Epithelial cell of esophagus (primary cell): ENCODE measurements around the gene LRRC2.
A peak's percentile ranks its signal among the peaks of the same experiment; 100 is the strongest.
"Not testable (repeated sequence)": the region's sequence is repeated elsewhere in the genome, so short reads cannot be mapped to it uniquely, and the experiment has no call there.

Experiments
- DNase-seq: peaks from one replicate; pipeline ENCODE4 v3.0.0; 2010; ENCODE audit warnings: low read depth
- H3K4me3 ChIP-seq: 2 replicates; pipeline ENCODE4 v1.5.1; 2011; ENCODE audit warnings: mild to moderate bottlenecking, low read length, control low read depth
- TF ChIP-seq, protein P1 (sequence below): IDR thresholded peaks from 2 replicates; pipeline ENCODE4 v1.5.1; 2011; ENCODE audit warnings: low read depth, mild to moderate bottlenecking, low read length, control low read depth, inconsistent platforms; ENCODE audit not compliant: insufficient read depth; ENCODE audit errors: missing control alignments

The LRRC2 gene

GRCh38 chr3:46533091-46533490 lies 33.0 kb downstream of the LRRC2 start:
- DNase-seq = no peak
- TF ChIP-seq, protein P1, sequence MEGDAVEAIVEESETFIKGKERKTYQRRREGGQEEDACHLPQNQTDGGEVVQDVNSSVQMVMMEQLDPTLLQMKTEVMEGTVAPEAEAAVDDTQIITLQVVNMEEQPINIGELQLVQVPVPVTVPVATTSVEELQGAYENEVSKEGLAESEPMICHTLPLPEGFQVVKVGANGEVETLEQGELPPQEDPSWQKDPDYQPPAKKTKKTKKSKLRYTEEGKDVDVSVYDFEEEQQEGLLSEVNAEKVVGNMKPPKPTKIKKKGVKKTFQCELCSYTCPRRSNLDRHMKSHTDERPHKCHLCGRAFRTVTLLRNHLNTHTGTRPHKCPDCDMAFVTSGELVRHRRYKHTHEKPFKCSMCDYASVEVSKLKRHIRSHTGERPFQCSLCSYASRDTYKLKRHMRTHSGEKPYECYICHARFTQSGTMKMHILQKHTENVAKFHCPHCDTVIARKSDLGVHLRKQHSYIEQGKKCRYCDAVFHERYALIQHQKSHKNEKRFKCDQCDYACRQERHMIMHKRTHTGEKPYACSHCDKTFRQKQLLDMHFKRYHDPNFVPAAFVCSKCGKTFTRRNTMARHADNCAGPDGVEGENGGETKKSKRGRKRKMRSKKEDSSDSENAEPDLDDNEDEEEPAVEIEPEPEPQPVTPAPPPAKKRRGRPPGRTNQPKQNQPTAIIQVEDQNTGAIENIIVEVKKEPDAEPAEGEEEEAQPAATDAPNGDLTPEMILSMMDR = no peak
- H3K4me3 ChIP-seq = no peak overlapping the region

- peak; percentile 58 for DNase-seq
- TF ChIP-seq, protein P1 = no peak
- no peak overlapping the region for H3K4me3 ChIP-seq
These were observed 38.9 kb downstream of the LRRC2 start for GRCh38 chr3:46527239-46527638.

DNA sequence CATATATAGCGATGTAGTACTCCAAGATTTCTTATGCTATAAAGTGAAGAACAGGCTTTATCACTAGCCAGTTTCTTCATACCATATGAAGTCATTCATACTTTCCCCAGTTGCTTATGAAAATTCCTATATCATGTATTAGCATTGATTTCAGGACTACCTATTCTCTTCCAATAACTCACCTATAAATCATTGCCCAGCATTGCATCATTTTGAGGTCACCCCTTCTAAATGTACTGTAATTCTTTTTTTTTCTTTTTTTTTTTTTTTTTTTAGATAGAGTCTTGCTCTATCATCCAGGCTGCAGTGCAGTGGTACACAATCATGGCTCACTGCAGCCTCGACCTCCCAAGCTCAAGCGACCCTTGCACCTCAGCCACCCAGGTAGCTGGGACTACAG lies 41.3 kb downstream of the LRRC2 start:
- no peak for DNase-seq
- H3K4me3 ChIP-seq = no peak overlapping the region

DNA sequence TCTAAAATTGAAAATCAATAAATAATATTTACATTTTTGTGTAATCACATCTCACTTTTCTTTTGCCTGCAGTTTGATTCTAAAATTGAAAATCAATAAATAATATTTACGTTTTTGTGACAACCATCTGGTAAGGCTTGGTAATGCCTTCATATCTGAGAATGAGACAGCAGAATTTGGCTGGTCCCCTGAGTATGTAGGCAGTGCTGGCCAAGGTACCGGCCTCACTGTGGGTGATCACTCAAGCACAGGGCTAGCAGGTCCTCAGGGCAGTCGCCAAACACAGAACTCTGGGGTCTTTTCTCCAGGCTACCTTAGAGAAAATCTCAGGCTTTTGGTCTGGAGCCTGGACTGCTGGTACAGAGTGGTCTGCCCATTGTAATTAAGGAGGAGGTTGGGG lies 42.1 kb downstream of the LRRC2 start:
- DNase-seq = no peak
- no peak overlapping the region for H3K4me3 ChIP-seq
- TF ChIP-seq, protein P1 = no peak

More for the DNA sequence above, 41.3 kb downstream of the LRRC2 start:
- TF ChIP-seq, protein P1 = no peak

- no peak for DNase-seq
- no peak overlapping the region for H3K4me3 ChIP-seq
- TF ChIP-seq, protein P1 = no peak
These were observed 42.5 kb downstream of the LRRC2 start for GRCh38 chr3:46523556-46523955.

- not testable (repeated sequence) for H3K4me3 ChIP-seq, DNase-seq
These were observed 43.9 kb downstream of the LRRC2 start for GRCh38 chr3:46522201-46522600.

DNA sequence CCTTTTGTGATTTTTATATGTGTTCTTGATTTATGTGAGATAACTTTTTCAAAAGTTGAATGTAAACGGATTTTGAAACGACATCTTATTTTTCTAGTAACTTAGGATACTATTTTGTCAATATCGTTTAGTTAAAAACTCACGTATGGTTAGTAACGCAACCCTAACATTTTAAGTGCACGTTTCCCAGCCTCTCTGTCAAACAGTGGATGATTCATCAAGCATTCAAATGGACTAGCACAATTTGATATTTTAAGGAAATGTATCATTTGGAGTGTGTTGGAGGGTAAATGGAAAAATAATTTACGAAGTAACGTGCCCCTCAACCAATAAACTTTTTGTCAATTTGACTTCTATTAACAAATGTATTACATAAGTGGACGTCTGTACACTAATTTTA lies 45.0 kb downstream of the LRRC2 start:
- TF ChIP-seq, protein P1 = no peak
- no peak for DNase-seq
- H3K4me3 ChIP-seq = no peak overlapping the region

GRCh38 chr3:46520531-46520930 lies 45.6 kb downstream of the LRRC2 start:
- TF ChIP-seq, protein P1 = no peak
- DNase-seq = peak; percentile 69
- no peak overlapping the region for H3K4me3 ChIP-seq
